Heart left ventricle (tissue), 16 donors: Measurements from ENCODE around the gene TMEM62. TPM values are rescaled to one million over a fixed set of nuclear protein-coding genes. Genes with fewer than 3 reads are reported as not detected.

ENCODE experiments used
- ATAC-seq, 4 donors: fragments of 200-7000 bp; cut with Tn5 transposase; one replicate each; pipeline ENCODE4 v1.9.1; 2020 to 2022; ENCODE audit warnings: moderate library complexity in 4 of 4, mild to moderate bottlenecking in 3 of 4, moderate number of reproducible peaks in 1 of 4
- DNase-seq, 5 donors: peaks; one replicate each; pipeline ENCODE4 v3.0.0-alpha.2; 2020
- H3K27ac ChIP-seq, 12 donors: fragments of 200-600 bp; sonication (generic) in 4 of 12; one replicate each; pipeline versions ENCODE4 v1.5.0 to v1.8.0; 2016 to 2022; ENCODE audit warnings: mild to moderate bottlenecking in 2 of 12
- H3K27me3 ChIP-seq, 9 donors: fragments of 200-600 bp; sonication (generic) in 2 of 9; one replicate each; pipeline versions ENCODE4 v1.5.1 to v1.8.0; 2016 to 2022; ENCODE audit warnings: mild to moderate bottlenecking in 3 of 9
- H3K36me3 ChIP-seq, 9 donors: fragments of 200-600 bp; sonication (generic) in 2 of 9; one replicate each; pipeline versions ENCODE4 v1.5.0 to v1.8.0; 2018 to 2022; ENCODE audit warnings: mild to moderate bottlenecking in 2 of 9
- H3K4me1 ChIP-seq, 12 donors: fragments of 200-600 bp; sonication (generic) in 4 of 12; one replicate each; pipeline versions ENCODE4 v1.5.0 to v1.8.0; 2016 to 2022; ENCODE audit warnings: mild to moderate bottlenecking in 3 of 12
- H3K4me3 ChIP-seq, 12 donors: fragments of 200-600 bp; sonication (generic) in 4 of 12; one replicate each; pipeline versions ENCODE4 v1.5.0 to v1.8.0; 2017 to 2022; ENCODE audit warnings: mild to moderate bottlenecking in 9 of 12, moderate library complexity in 4 of 12
- H3K9me3 ChIP-seq, 12 donors: fragments of 200-600 bp; sonication (generic) in 4 of 12; one replicate each; pipeline versions ENCODE4 v1.5.0 to v1.8.0; 2016 to 2022; ENCODE audit warnings: mild to moderate bottlenecking in 1 of 12
- POLR2A ChIP-seq, 2 donors: fragments of 450-650 bp; IDR thresholded peaks; one replicate each; pipeline ENCODE4 v1.6.1; 2017; ENCODE audit warnings: antibody characterized with exemption in 2 of 2, mild to moderate bottlenecking in 2 of 2, moderate library complexity in 2 of 2
- WGBS, 4 donors: extraction: QIAGEN DNeasy Blood & Tissue Kit in 2 of 4; methylation state at CpG; one replicate each; pipeline versions ENCODE4 v1.1.5 to v1.1.7; 2013 to 2018; 5-methylcytosine and 5-hydroxymethylcytosine counted together
- intact Hi-C, 10 donors: fragments of 100-400 bp; cut with DNase I; formaldehyde crosslinking; loops; one replicate each; pipeline versions ENCODE4 v1.11.1 to v1.14.2; 2022
- polyA plus RNA-seq, 2 donors: library from polyadenylated mRNA; stranded (reverse); fragments of 200-250 nt; gene quantifications; one replicate each; pipeline ENCODE4 v1.2.3, GENCODE V29; 2013
- total RNA-seq, 9 donors: library from RNA; depleted of rRNA in 2 of 9; stranded (reverse); fragments of >200 nt in 2 of 9; fragmentation: NEBNext Ultra II Directional in 3 of 9; extraction: Animal tissue kit (Norgen Biotek cat#: 25700) in 3 of 9; gene quantifications; one replicate each; pipeline versions ENCODE4 v1.1.0 to v1.2.4, GENCODE V29; 2016 to 2023
- TF ChIP-seq, protein P1 (sequence below), 12 donors: fragments of 200-600 bp; sonication (generic) in 4 of 12; IDR thresholded peaks; one replicate each; pipeline versions ENCODE4 v1.5.0 to v1.8.0; 2018 to 2022; ENCODE audit warnings: antibody characterized with exemption in 12 of 12, mild to moderate bottlenecking in 5 of 12
- donor health status: ischemic (EF 13 %, LVEDD 7.1; RV severe dilation, severe dysfunction).
- donor health status: healthy with polysubstance abuse.
- donor health status: DM: no; HTN: yes; CAD: no.
- donor health status: DM: no; HTN: no; CAD: no.
- donor health status: ischemic (EF 25% LVEDD 6.9; RV normal size, moderate dysfunction).
- donor health status: ischemic (EF 25% LVEDD 5.7; RV mildly dilated, moderate dysfunction).
- donor health status: healthy.
- donor health status: DM: yes; HTN: yes; CAD: no.
- donor health status: ischemic (EF 35%, LVEDD 5.7; RV mildly dilated, moderate dysfunction).
- donor health status: nonischemic (EF 11% LVEDD 7.7; RV severe dilation, severe dysfunction).
- donor health status: DM: yes; HTN: yes; CAD: no.
- donor health status: PGD.
- donor health status: ischemic (EF 29% LVEDD 5.4; RV normal size, mild dysfunction).
- donor health status: nonischemic (EF 23%, LVEDD 6.1; RV moderate dilation, normal function).

The TMEM62 gene
- total and polyA plus RNA-seq, 11 donors, result 8.2 to 18.5 (median 12.8) TPM

DNA sequence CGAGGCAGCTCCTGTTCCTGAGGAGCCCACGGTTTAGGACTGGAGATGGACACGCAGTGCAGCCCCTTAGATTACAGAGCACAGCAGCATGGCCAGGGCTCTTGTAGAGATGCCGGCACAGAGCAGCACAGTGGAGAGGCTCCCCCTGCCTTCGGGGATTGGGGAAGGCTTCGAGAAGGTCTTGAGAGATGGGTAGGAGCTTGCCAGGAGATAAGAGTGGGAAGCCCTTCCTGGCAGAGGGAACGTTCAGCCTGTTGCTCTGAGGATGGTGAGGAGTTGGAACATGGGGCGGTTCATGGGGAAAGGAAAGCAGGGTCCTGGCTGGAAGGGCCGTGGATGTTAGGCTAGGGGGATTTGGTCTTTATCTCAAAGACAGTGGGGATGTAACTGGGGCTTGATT, 77.4 kb downstream of the TMEM62 start:
- Histone ChIP-seq H3K4me1 (peaks cover 0 to 5% (median 0%) of the 10 kb centered on the region in 12 donors), H3K36me3 (no peaks in the 10 kb centered on the region), H3K27ac (no peak overlapping the region), H3K27me3 (peaks cover 0 to 14% (median 0%) of the 10 kb centered on the region in 9 donors), H3K4me3 (no peak overlapping the region), H3K9me3 (no peaks in the 10 kb centered on the region)
- ATAC-seq, result no peak
- WGBS, 4 donors, result 72 to 76% (median 74%) methylated on average over 9 of the region's 9 CpGs
- TF ChIP-seq, protein P1, sequence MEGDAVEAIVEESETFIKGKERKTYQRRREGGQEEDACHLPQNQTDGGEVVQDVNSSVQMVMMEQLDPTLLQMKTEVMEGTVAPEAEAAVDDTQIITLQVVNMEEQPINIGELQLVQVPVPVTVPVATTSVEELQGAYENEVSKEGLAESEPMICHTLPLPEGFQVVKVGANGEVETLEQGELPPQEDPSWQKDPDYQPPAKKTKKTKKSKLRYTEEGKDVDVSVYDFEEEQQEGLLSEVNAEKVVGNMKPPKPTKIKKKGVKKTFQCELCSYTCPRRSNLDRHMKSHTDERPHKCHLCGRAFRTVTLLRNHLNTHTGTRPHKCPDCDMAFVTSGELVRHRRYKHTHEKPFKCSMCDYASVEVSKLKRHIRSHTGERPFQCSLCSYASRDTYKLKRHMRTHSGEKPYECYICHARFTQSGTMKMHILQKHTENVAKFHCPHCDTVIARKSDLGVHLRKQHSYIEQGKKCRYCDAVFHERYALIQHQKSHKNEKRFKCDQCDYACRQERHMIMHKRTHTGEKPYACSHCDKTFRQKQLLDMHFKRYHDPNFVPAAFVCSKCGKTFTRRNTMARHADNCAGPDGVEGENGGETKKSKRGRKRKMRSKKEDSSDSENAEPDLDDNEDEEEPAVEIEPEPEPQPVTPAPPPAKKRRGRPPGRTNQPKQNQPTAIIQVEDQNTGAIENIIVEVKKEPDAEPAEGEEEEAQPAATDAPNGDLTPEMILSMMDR (IDR thresholded peaks at IDR 0.05), result no peak
- no peak for TF ChIP-seq POLR2A (IDR thresholded peaks at IDR 0.05)
- DNase-seq, result no peak
- intact Hi-C loops, result no loop called here

DNA sequence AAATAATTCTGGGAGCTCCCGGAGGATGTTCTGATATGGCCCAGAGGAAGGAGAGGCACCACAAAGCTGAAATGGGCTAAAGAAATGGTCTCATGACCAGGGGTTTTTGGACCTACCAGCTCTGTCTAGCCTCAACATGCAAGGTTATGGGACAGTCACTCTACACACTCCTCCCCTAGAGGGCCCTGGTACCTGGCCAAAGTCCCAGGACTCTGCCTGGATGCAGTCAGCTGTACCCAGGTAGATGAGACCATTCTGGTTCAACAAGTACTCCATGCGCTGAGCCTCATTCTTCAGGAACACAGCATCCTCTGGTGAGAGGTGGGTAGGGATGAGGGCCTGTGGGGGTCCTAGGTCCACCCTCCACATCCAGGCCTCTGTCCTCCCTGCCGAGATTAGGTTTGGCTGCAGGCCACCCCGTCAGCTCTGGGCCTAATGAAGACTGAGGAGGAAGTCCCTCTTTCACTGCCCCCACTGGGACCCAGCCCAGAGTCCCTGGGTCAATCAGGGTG, 77.9 kb downstream of the TMEM62 start:
- no peaks in the 10 kb centered on the region for H3K9me3 ChIP-seq
- H3K4me3 ChIP-seq, result no peak overlapping the region
- no peaks in the 10 kb centered on the region for H3K36me3 ChIP-seq
- DNase-seq (no peak), ATAC-seq (no peak)
- no peak overlapping the region for H3K27ac ChIP-seq
- TF ChIP-seq, protein P1 (IDR thresholded peaks at IDR 0.05), result no peak
- no peak for TF ChIP-seq POLR2A (IDR thresholded peaks at IDR 0.05)
- peaks cover 0 to 14% (median 0%) of the 10 kb centered on the region in 9 donors for H3K27me3 ChIP-seq
- WGBS, 4 donors, result 68 to 86% (median 74%) methylated on average over 4 of the region's 4 CpGs
- peaks cover 0 to 5% (median 0%) of the 10 kb centered on the region in 12 donors for H3K4me1 ChIP-seq
- intact Hi-C loops, result no loop called here

DNA sequence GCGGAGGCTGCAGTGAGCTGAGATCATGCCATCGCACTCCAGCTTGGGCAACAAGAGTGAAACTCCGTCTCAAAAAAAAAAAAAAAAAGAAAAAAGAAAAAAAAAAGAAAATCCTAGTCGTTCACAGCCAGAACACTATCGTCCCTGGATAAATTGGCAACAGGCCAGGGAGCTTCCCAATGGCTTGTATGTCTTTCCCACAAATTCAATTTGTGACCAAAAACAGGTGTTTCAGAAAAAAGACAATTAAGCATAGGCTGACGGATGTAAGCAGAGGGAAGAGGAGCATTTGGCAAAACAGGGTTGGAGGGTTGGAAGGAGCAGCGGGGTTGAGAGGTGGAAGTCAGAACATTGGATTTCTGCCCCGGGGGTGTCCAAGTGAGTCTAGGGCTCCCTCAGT, 78.9 kb downstream of the TMEM62 start:
- no peak for DNase-seq
- WGBS, 4 donors, result 74 to 79% (median 75%) methylated on average over 8 of the region's 8 CpGs
- no peak overlapping the region for H3K27ac ChIP-seq
- ATAC-seq, result no peak
- peaks cover 0 to 14% (median 0%) of the 10 kb centered on the region in 9 donors for H3K27me3 ChIP-seq
- H3K4me3 ChIP-seq, result no peak overlapping the region
- no peaks in the 10 kb centered on the region for H3K36me3 ChIP-seq
- no peaks in the 10 kb centered on the region for H3K9me3 ChIP-seq
- peaks cover 0 to 5% (median 0%) of the 10 kb centered on the region in 12 donors for H3K4me1 ChIP-seq
- no peak for TF ChIP-seq POLR2A (IDR thresholded peaks at IDR 0.05)
- TF ChIP-seq, protein P1 (IDR thresholded peaks at IDR 0.05), result no peak
- intact Hi-C loops, result no loop called here

DNA sequence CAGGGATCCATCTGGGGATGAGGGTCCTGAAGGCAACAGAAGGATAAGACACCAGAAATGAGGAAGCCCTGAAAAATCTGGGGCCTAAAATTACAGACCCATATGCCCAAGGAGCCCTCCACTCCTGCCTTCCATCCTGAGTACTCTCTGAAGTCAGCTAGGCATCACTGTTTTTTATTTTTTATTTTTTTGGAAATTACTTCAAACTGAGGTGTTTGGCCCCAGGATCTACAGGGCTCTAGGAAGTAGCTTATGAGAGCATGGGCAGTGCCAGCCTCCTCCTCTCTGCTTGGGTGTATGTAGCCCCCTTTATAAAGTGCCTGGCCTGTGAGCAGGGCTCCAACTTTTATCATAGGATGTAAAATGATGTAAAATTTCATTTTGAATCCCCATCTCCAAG, 79.6 kb downstream of the TMEM62 start:
- intact Hi-C loops, result no loop called here
- Histone ChIP-seq H3K27me3 (peaks cover 0 to 12% (median 0%) of the 10 kb centered on the region in 9 donors), H3K4me1 (peaks cover 0 to 5% (median 0%) of the 10 kb centered on the region in 12 donors), H3K27ac (no peak overlapping the region), H3K4me3 (no peak overlapping the region), H3K36me3 (no peaks in the 10 kb centered on the region), H3K9me3 (no peaks in the 10 kb centered on the region)
- ATAC-seq (no peak), DNase-seq (no peak)
- TF ChIP-seq, protein P1 (IDR thresholded peaks at IDR 0.05), result no peak
- TF ChIP-seq POLR2A (IDR thresholded peaks at IDR 0.05), result no peak
